Keratinocyte (primary cell): ENCODE results near the gene ABCA4. TPM values are rescaled to one million over a fixed set of nuclear protein-coding genes. Genes with fewer than 3 reads are reported as not detected.
A peak's percentile ranks its signal among the peaks of the same experiment; 100 is the strongest.

Experiments
- DNase-seq: peaks from one replicate; pipeline ENCODE4 v3.0.0-alpha.2; 2011; ENCODE audit warnings: low read depth, missing footprints, low spot score
- FAIRE-seq: peaks from 2 replicates; lab custom pipeline; 2011; peaks lifted over from hg19 to GRCh38; lab: Jason Lieb, UNC
- H2AFZ ChIP-seq: 2 replicates; pipeline ENCODE4 v1.6.0; 2012; ENCODE audit warnings: low read length, control low read depth, inconsistent platforms; ENCODE audit not compliant: control insufficient read depth
- H3K27ac ChIP-seq: 2 replicates; pipeline ENCODE4 v1.5.1; 2011; ENCODE audit warnings: low read length; ENCODE audit not compliant: control insufficient read depth, insufficient read depth
- H3K27me3 ChIP-seq: 3 replicates; pipeline ENCODE4 v1.6.0; 2011; ENCODE audit warnings: low read length; ENCODE audit not compliant: control insufficient read depth, insufficient read depth; ENCODE audit errors: extremely low read depth
- H3K36me3 ChIP-seq, 2 experiments: 2 replicates in 1 of 2; 3 replicates in 1 of 2; pipeline ENCODE4 v1.5.1; 2011; ENCODE audit warnings: low read length in 2 of 2, mild to moderate bottlenecking in 1 of 2; ENCODE audit not compliant: control insufficient read depth in 2 of 2, insufficient read depth in 2 of 2; ENCODE audit errors: extremely low read depth in 1 of 2
- H3K4me1 ChIP-seq: 3 replicates; pipeline ENCODE4 v1.5.1; 2011; ENCODE audit warnings: low read length; ENCODE audit not compliant: control insufficient read depth, insufficient read depth; ENCODE audit errors: extremely low read depth
- H3K4me2 ChIP-seq: 3 replicates; pipeline ENCODE4 v1.6.0; 2011; ENCODE audit warnings: low read depth, low read length; ENCODE audit not compliant: control insufficient read depth, insufficient read depth; ENCODE audit errors: extremely low read depth
- H3K4me3 ChIP-seq, 3 experiments: fragments of 200-600 bp in 1 of 3; sonication (generic) in 1 of 3; 2 replicates in 2 of 3; 3 replicates in 1 of 3; pipeline ENCODE4 v1.5.1; 2011 to 2016; ENCODE audit warnings: low read length in 3 of 3, mild to moderate bottlenecking in 3 of 3, control low read depth in 2 of 3, inconsistent platforms in 1 of 3, low read depth in 1 of 3, mixed read lengths in 1 of 3, mixed run types in 1 of 3, moderate library complexity in 1 of 3; ENCODE audit not compliant: control insufficient read depth in 2 of 3, insufficient read depth in 2 of 3; ENCODE audit errors: extremely low read depth in 1 of 3
- H3K79me2 ChIP-seq: 2 replicates; pipeline ENCODE4 v1.6.0; 2012; ENCODE audit warnings: low read length; ENCODE audit not compliant: control insufficient read depth, insufficient read depth
- H3K9ac ChIP-seq: 3 replicates; pipeline ENCODE4 v1.6.0; 2011; ENCODE audit warnings: low read length; ENCODE audit not compliant: control insufficient read depth, insufficient read depth; ENCODE audit errors: extremely low read depth
- H3K9me1 ChIP-seq: 3 replicates; pipeline ENCODE4 v1.6.0; 2011; ENCODE audit warnings: low read length; ENCODE audit not compliant: control insufficient read depth, insufficient read depth; ENCODE audit errors: extremely low read depth
- H3K9me3 ChIP-seq: 2 replicates; pipeline ENCODE4 v1.5.1; 2012; ENCODE audit warnings: low read depth, low read length; ENCODE audit not compliant: control insufficient read depth
- H4K20me1 ChIP-seq: 3 replicates; pipeline ENCODE4 v1.6.0; 2011; ENCODE audit warnings: low read length; ENCODE audit not compliant: control insufficient read depth, insufficient read depth; ENCODE audit errors: extremely low read depth
- EZH2 ChIP-seq: IDR thresholded peaks from one replicate; pipeline ENCODE4 v1.6.1; 2012; ENCODE audit warnings: inconsistent platforms, mild to moderate bottlenecking, low read length, moderate library complexity
- dilution Hi-C: fragments of 300-500 bp; cut with MboI; formaldehyde crosslinking; loops from one replicate; pipeline ENCODE4 v1.7.0; 2020; ENCODE audit warnings: low sequenced_read_pairs; ENCODE audit not compliant: extremely low pct_ligation_motif_present
- polyA plus RNA-seq, 5 experiments: library from polyadenylated mRNA; depleted of rRNA in 3 of 5; stranded (reverse) in 3 of 5; stranded (forward) in 1 of 5; unstranded in 1 of 5; fragments of >200 nt; gene quantifications; 1 replicate in 1 of 5; 2 replicates in 3 of 5; 3 replicates in 1 of 5; pipeline versions ENCODE4 v1.2.1 to v1.2.3, GENCODE V29; 2011 to 2012; ENCODE audit warnings: missing spikeins in 2 of 5, low read depth in 1 of 5, low replicate concordance in 1 of 5
- TF ChIP-seq, protein P1 (sequence below), 3 experiments: IDR thresholded peaks in 1 of 3; conservative IDR thresholded peaks in 1 of 3; optimal IDR thresholded peaks in 1 of 3; 2 replicates in 2 of 3; 3 replicates in 1 of 3; pipeline versions ENCODE3 to v1.5.1; 2011; ENCODE audit warnings: low read length in 3 of 3, mild to moderate bottlenecking in 3 of 3, moderate library complexity in 2 of 3, control low read depth in 1 of 3, inconsistent platforms in 1 of 3; ENCODE audit not compliant: insufficient read depth in 2 of 3; ENCODE audit errors: extremely low read depth in 1 of 3

The ABCA4 gene
- polyA plus RNA-seq, 1 donor (not counting 4 experiments of a cell fraction or from before 2014, with no cell fraction given), result 0.04 TPM

DNA sequence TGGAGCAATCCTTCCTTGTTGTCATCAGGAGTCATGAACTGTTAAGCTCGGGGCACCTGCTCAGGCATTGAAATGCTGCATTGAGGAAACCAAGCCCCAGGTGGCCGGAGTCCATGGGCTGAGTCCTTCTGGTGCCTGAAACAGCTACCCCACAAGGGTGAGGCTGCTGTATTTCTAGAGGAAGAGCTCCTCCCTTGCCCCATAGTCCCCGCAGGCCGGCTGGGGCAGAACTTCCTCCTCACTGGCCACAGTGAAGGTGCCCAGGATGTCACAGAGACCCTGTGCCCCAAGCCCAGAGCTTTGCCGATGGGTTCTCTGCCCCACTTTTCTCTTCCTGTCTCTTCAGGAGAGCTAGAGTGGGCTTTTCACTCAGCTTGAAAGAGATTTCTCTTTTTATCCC, 130.9 kb downstream of the ABCA4 start:
- Histone ChIP-seq H3K36me3 (no peaks in the 10 kb centered on the region), H3K9ac (no peak overlapping the region), H3K4me3 (no peak overlapping the region), H4K20me1 (no peaks in the 10 kb centered on the region), H3K79me2 (no peaks in the 10 kb centered on the region), H3K9me1 (no peaks in the 10 kb centered on the region), H3K4me1 (peaks cover 57% of the 10 kb centered on the region), H3K27me3 (no peaks in the 10 kb centered on the region), H3K9me3 (no peaks in the 10 kb centered on the region), H3K4me2 (no peak overlapping the region), H2AFZ (no peak overlapping the region), H3K27ac (no peak overlapping the region)
- FAIRE-seq, result no peak
- dilution Hi-C loops, result no loop called here
- TF ChIP-seq, protein P1, sequence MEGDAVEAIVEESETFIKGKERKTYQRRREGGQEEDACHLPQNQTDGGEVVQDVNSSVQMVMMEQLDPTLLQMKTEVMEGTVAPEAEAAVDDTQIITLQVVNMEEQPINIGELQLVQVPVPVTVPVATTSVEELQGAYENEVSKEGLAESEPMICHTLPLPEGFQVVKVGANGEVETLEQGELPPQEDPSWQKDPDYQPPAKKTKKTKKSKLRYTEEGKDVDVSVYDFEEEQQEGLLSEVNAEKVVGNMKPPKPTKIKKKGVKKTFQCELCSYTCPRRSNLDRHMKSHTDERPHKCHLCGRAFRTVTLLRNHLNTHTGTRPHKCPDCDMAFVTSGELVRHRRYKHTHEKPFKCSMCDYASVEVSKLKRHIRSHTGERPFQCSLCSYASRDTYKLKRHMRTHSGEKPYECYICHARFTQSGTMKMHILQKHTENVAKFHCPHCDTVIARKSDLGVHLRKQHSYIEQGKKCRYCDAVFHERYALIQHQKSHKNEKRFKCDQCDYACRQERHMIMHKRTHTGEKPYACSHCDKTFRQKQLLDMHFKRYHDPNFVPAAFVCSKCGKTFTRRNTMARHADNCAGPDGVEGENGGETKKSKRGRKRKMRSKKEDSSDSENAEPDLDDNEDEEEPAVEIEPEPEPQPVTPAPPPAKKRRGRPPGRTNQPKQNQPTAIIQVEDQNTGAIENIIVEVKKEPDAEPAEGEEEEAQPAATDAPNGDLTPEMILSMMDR (optimal IDR thresholded peaks at IDR 0.05 in 1 of 3, IDR thresholded peaks at IDR 0.05 in 1 of 3, conservative IDR thresholded peaks at IDR 0.05 in 1 of 3; ENCODE audit: extremely low read depth in 1 of 3, insufficient read depth in 2 of 3, low read length in 3 of 3), result no peak
- DNase-seq, result no peak

DNA sequence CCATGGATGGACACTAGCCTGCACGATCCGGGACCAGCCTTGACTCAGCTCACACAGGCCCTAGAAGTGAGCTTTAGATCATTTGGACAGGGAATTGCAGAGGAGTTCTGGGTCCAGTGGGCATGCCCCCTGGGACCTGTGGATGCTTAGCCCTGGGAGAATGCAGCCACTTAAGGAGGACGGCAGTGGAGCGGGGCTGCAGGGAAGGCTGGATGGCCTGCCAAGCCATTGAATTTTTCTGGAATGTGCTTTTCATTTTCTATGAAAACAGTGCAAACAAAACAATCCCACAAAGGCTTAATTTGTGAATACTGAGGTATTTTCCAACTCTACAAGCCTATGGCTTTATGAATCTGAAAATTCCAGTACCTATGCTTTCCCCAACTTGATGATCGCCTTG, 131.3 kb downstream of the ABCA4 start:
- Histone ChIP-seq H3K9me3 (no peaks in the 10 kb centered on the region), H3K79me2 (no peaks in the 10 kb centered on the region), H3K4me2 (peak overlapping the region; percentile 53), H4K20me1 (no peaks in the 10 kb centered on the region), H3K27ac (peak overlapping the region; percentile 60), H3K27me3 (no peaks in the 10 kb centered on the region), H3K36me3 (no peaks in the 10 kb centered on the region), H3K9me1 (no peaks in the 10 kb centered on the region), H3K9ac (no peak overlapping the region), H2AFZ (no peak overlapping the region), H3K4me1 (peaks cover 53% of the 10 kb centered on the region), H3K4me3 (no peak overlapping the region)
- no peak for FAIRE-seq
- TF ChIP-seq, protein P1 (optimal IDR thresholded peaks at IDR 0.05 in 1 of 3, IDR thresholded peaks at IDR 0.05 in 1 of 3, conservative IDR thresholded peaks at IDR 0.05 in 1 of 3; ENCODE audit: extremely low read depth in 1 of 3, insufficient read depth in 2 of 3, low read length in 3 of 3), result no peak
- no peak for TF ChIP-seq EZH2
- dilution Hi-C loops, result no loop called here
- no peak for DNase-seq
